NB4 (cell line): ENCODE results near the gene KCNQ5.

Experiments
- CTCF ChIP-seq: IDR thresholded peaks from one replicate; pipeline ENCODE4 v1.5.1; 2012; ENCODE audit warnings: low read depth, low read length
- MYC ChIP-seq: IDR thresholded peaks from 2 replicates; pipeline ENCODE4 v1.6.1; 2011; ENCODE audit warnings: low read depth, low read length
- POLR2A ChIP-seq: IDR thresholded peaks from 2 replicates; pipeline ENCODE4 v1.6.1; 2011; ENCODE audit warnings: mild to moderate bottlenecking; ENCODE audit not compliant: insufficient read length; ENCODE audit errors: extremely low read depth

DNA sequence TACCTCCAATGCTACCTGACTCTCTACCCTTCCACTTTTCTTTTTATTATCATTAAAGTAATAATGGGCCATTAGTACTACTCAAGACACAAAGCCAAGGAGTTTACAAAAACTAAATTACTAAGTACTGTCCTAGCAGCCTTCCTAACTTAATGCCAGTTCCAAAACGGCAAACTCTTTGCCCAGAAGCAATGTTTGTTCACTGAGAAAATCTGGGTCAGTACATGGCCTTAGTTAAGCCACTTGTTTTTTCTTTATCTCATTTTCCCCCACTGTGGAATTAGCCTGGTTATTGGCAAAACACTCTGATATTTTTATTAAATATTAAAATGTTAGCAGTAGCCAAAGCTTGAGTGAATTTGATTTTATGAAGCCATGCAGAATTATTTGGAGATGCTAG, 242.4 kb downstream of the KCNQ5 start:
- no peak for TF ChIP-seq CTCF
- no peak for TF ChIP-seq POLR2A
- no peak for TF ChIP-seq MYC
